GM23338 (cell line): ENCODE results near the gene CPLANE1. TPM values are rescaled to one million over a fixed set of nuclear protein-coding genes. Genes with fewer than 3 reads are reported as not detected.

Experiments used
- ATAC-seq: fragments of 200-7000 bp; cut with Tn5 transposase; 3 replicates; pipeline ENCODE4 v1.9.1; 2020
- DNase-seq: peaks from one replicate; pipeline ENCODE4 v3.0.0-alpha.2; 2015; ENCODE audit warnings: low spot score
- H2AFZ ChIP-seq: fragments of 200-600 bp; sonication (generic); 2 replicates; pipeline ENCODE4 v1.8.0; 2016; ENCODE audit warnings: antibody characterized with exemption, mild to moderate bottlenecking, moderate library complexity
- H3F3A ChIP-seq: fragments of 200-600 bp; sonication (generic); replicated peaks from 2 replicates; pipeline ENCODE4 v1.8.0; 2017; ENCODE audit warnings: antibody characterized with exemption, mixed run types, low read depth
- H3K27ac ChIP-seq: fragments of 200-600 bp; sonication (generic); 2 replicates; pipeline ENCODE4 v1.6.1; 2016; ENCODE audit warnings: low read depth
- H3K27me3 ChIP-seq: fragments of 200-600 bp; sonication (generic); 2 replicates; pipeline ENCODE4 v1.8.0; 2016; ENCODE audit warnings: mild to moderate bottlenecking, mixed run types, moderate library complexity; ENCODE audit not compliant: insufficient read depth
- H3K36me3 ChIP-seq: fragments of 200-600 bp; sonication (generic); 2 replicates; pipeline ENCODE4 v1.8.0; 2016; ENCODE audit warnings: mild to moderate bottlenecking; ENCODE audit not compliant: insufficient read depth
- H3K4me1 ChIP-seq: fragments of 200-600 bp; sonication (generic); 2 replicates; pipeline ENCODE4 v1.8.0; 2016; ENCODE audit warnings: mild to moderate bottlenecking, moderate library complexity; ENCODE audit not compliant: insufficient read depth
- H3K4me2 ChIP-seq: fragments of 200-600 bp; sonication (generic); 2 replicates; pipeline ENCODE4 v1.7.1; 2017; ENCODE audit warnings: mixed run types
- H3K4me3 ChIP-seq: fragments of 200-600 bp; sonication (generic); 2 replicates; pipeline ENCODE4 v1.6.1; 2016; ENCODE audit warnings: mixed run types
- H3K79me2 ChIP-seq: fragments of 200-600 bp; sonication (generic); replicated peaks from 2 replicates; pipeline ENCODE4 v1.8.0; 2017; ENCODE audit warnings: mild to moderate bottlenecking; ENCODE audit not compliant: insufficient read depth
- H3K9me2 ChIP-seq: fragments of 200-600 bp; sonication (generic); 2 replicates; pipeline ENCODE4 v1.8.0; 2017; ENCODE audit not compliant: insufficient read depth
- H4K20me1 ChIP-seq: fragments of 200-600 bp; sonication (generic); replicated peaks from 2 replicates; pipeline ENCODE4 v1.8.0; 2017; ENCODE audit warnings: mild to moderate bottlenecking; ENCODE audit not compliant: insufficient read depth
- H3K27ac Mint-ChIP-seq: 2 replicates; pipeline ENCODE4 v1.8.0; 2020; ENCODE audit warnings: inconsistent platforms, mild to moderate bottlenecking, moderate library complexity, mixed read lengths
- H3K27me3 Mint-ChIP-seq: 3 replicates; pipeline ENCODE4 v1.8.0; 2022; ENCODE audit warnings: low read depth, mild to moderate bottlenecking, moderate library complexity, mixed read lengths, inconsistent platforms; ENCODE audit not compliant: insufficient read depth, poor library complexity
- H3K36me3 Mint-ChIP-seq: 3 replicates; pipeline ENCODE4 v1.8.0; 2021; ENCODE audit warnings: low read depth, mild to moderate bottlenecking, inconsistent platforms, moderate library complexity, mixed read lengths
- H3K4me1 Mint-ChIP-seq: 3 replicates; pipeline ENCODE4 v1.8.0; 2020; ENCODE audit warnings: mild to moderate bottlenecking, inconsistent platforms, mixed read lengths
- H3K4me3 Mint-ChIP-seq: 3 replicates; pipeline ENCODE4 v1.8.0; 2021; ENCODE audit warnings: moderate library complexity, mild to moderate bottlenecking, inconsistent platforms, mixed read lengths
- H3K9me3 Mint-ChIP-seq: 3 replicates; pipeline ENCODE4 v1.8.0; 2020; ENCODE audit warnings: moderate library complexity, mild to moderate bottlenecking, inconsistent platforms, mixed read lengths
- CREB1 ChIP-seq: fragments of 250-450 bp; sonication (Bioruptor Pico); IDR thresholded peaks from 2 replicates; pipeline ENCODE4 v1.5.0; 2020; ENCODE audit warnings: low read depth, mild to moderate bottlenecking, moderate library complexity
- CTCF ChIP-seq, 2 experiments: fragments of 200-600 bp in 1 of 2; sonication (generic) in 1 of 2; conservative IDR thresholded peaks; 2 replicates each; pipeline versions ENCODE4 v1.5.1 to v1.6.1; 2016 to 2017; ENCODE audit warnings: antibody characterized with exemption in 2 of 2, low read depth in 2 of 2, mild to moderate bottlenecking in 2 of 2, moderate library complexity in 1 of 2
- EZH2 ChIP-seq: fragments of 200-600 bp; sonication (generic); IDR thresholded peaks from one replicate; pipeline ENCODE4 v1.8.0; 2017; ENCODE audit warnings: antibody characterized with exemption, mild to moderate bottlenecking, low read depth; ENCODE audit not compliant: unreplicated experiment
- EZH2phosphoT487 ChIP-seq: fragments of 200-600 bp; sonication (generic); IDR thresholded peaks from one replicate; pipeline ENCODE4 v1.8.1; 2018; ENCODE audit warnings: antibody characterized with exemption; ENCODE audit not compliant: unreplicated experiment
- JUNB ChIP-seq: IDR thresholded peaks from one replicate; pipeline ENCODE4 v1.6.1; 2016; ENCODE audit warnings: antibody characterized with exemption; ENCODE audit not compliant: unreplicated experiment
- NANOG ChIP-seq: IDR thresholded peaks from 2 replicates; pipeline ENCODE4 v1.6.1; 2016; ENCODE audit warnings: antibody characterized with exemption, borderline replicate concordance
- POLR2AphosphoS5 ChIP-seq: IDR thresholded peaks from 2 replicates; pipeline ENCODE4 v1.6.1; 2016; ENCODE audit warnings: antibody characterized with exemption, low read depth
- STAT1 ChIP-seq: IDR thresholded peaks from one replicate; pipeline ENCODE4 v1.6.1; 2016; ENCODE audit warnings: antibody characterized with exemption; ENCODE audit not compliant: unreplicated experiment
- ZNF331 ChIP-seq: fragments of 250-450 bp; sonication (Bioruptor Pico); IDR thresholded peaks from 2 replicates; pipeline ENCODE4 v1.5.0; 2020; ENCODE audit warnings: low read depth, mild to moderate bottlenecking, moderate library complexity
- polyA plus RNA-seq: library from polyadenylated mRNA; unstranded; fragments of >200 nt; fragmentation: Nextera tagmentation; extraction: Ambion mirVana; gene quantifications from 2 replicates; pipeline ENCODE4 v1.2.1, GENCODE V29; 2016
- total RNA-seq: library from RNA; depleted of rRNA; stranded (reverse); fragments of >200 nt; shearing (Covaris generic); gene quantifications from 2 replicates; pipeline ENCODE4 v1.2.3, GENCODE V29; 2014
- TF ChIP-seq, protein P1 (sequence below): IDR thresholded peaks from 2 replicates; pipeline ENCODE4 v1.6.1; 2016; ENCODE audit warnings: antibody characterized with exemption
- TF ChIP-seq, protein P2 (sequence below): IDR thresholded peaks from one replicate; pipeline ENCODE4 v1.6.1; 2018; ENCODE audit warnings: antibody characterized with exemption; ENCODE audit not compliant: unreplicated experiment
- TF ChIP-seq, protein P3 (sequence below): fragments of 250-450 bp; sonication (Bioruptor Pico); IDR thresholded peaks from 2 replicates; pipeline ENCODE4 v1.5.0; 2020; ENCODE audit warnings: mild to moderate bottlenecking, moderate library complexity

Gene CPLANE1
- total and polyA plus RNA-seq, 2 experiments from 2014 or later = 5.1 to 8.3 TPM

GRCh38 chr5:37272511-37272910 is 23.3 kb upstream of the CPLANE1 start:
- DNase-seq = peak; percentile 51
- TF ChIP-seq JUNB (no peak), EZH2phosphoT487 (no peak), CREB1 (no peak), ZNF331 (no peak), NANOG (no peak), STAT1 (no peak), EZH2 (no peak), CTCF (conservative IDR thresholded peaks at IDR 0.05; ENCODE audit: low read depth in 2 of 2) (no peak), POLR2AphosphoS5 (no peak)
- TF ChIP-seq, protein P1, sequence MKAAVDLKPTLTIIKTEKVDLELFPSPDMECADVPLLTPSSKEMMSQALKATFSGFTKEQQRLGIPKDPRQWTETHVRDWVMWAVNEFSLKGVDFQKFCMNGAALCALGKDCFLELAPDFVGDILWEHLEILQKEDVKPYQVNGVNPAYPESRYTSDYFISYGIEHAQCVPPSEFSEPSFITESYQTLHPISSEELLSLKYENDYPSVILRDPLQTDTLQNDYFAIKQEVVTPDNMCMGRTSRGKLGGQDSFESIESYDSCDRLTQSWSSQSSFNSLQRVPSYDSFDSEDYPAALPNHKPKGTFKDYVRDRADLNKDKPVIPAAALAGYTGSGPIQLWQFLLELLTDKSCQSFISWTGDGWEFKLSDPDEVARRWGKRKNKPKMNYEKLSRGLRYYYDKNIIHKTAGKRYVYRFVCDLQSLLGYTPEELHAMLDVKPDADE = no peak
- TF ChIP-seq, protein P2, sequence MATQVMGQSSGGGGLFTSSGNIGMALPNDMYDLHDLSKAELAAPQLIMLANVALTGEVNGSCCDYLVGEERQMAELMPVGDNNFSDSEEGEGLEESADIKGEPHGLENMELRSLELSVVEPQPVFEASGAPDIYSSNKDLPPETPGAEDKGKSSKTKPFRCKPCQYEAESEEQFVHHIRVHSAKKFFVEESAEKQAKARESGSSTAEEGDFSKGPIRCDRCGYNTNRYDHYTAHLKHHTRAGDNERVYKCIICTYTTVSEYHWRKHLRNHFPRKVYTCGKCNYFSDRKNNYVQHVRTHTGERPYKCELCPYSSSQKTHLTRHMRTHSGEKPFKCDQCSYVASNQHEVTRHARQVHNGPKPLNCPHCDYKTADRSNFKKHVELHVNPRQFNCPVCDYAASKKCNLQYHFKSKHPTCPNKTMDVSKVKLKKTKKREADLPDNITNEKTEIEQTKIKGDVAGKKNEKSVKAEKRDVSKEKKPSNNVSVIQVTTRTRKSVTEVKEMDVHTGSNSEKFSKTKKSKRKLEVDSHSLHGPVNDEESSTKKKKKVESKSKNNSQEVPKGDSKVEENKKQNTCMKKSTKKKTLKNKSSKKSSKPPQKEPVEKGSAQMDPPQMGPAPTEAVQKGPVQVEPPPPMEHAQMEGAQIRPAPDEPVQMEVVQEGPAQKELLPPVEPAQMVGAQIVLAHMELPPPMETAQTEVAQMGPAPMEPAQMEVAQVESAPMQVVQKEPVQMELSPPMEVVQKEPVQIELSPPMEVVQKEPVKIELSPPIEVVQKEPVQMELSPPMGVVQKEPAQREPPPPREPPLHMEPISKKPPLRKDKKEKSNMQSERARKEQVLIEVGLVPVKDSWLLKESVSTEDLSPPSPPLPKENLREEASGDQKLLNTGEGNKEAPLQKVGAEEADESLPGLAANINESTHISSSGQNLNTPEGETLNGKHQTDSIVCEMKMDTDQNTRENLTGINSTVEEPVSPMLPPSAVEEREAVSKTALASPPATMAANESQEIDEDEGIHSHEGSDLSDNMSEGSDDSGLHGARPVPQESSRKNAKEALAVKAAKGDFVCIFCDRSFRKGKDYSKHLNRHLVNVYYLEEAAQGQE = no peak
- TF ChIP-seq, protein P3, sequence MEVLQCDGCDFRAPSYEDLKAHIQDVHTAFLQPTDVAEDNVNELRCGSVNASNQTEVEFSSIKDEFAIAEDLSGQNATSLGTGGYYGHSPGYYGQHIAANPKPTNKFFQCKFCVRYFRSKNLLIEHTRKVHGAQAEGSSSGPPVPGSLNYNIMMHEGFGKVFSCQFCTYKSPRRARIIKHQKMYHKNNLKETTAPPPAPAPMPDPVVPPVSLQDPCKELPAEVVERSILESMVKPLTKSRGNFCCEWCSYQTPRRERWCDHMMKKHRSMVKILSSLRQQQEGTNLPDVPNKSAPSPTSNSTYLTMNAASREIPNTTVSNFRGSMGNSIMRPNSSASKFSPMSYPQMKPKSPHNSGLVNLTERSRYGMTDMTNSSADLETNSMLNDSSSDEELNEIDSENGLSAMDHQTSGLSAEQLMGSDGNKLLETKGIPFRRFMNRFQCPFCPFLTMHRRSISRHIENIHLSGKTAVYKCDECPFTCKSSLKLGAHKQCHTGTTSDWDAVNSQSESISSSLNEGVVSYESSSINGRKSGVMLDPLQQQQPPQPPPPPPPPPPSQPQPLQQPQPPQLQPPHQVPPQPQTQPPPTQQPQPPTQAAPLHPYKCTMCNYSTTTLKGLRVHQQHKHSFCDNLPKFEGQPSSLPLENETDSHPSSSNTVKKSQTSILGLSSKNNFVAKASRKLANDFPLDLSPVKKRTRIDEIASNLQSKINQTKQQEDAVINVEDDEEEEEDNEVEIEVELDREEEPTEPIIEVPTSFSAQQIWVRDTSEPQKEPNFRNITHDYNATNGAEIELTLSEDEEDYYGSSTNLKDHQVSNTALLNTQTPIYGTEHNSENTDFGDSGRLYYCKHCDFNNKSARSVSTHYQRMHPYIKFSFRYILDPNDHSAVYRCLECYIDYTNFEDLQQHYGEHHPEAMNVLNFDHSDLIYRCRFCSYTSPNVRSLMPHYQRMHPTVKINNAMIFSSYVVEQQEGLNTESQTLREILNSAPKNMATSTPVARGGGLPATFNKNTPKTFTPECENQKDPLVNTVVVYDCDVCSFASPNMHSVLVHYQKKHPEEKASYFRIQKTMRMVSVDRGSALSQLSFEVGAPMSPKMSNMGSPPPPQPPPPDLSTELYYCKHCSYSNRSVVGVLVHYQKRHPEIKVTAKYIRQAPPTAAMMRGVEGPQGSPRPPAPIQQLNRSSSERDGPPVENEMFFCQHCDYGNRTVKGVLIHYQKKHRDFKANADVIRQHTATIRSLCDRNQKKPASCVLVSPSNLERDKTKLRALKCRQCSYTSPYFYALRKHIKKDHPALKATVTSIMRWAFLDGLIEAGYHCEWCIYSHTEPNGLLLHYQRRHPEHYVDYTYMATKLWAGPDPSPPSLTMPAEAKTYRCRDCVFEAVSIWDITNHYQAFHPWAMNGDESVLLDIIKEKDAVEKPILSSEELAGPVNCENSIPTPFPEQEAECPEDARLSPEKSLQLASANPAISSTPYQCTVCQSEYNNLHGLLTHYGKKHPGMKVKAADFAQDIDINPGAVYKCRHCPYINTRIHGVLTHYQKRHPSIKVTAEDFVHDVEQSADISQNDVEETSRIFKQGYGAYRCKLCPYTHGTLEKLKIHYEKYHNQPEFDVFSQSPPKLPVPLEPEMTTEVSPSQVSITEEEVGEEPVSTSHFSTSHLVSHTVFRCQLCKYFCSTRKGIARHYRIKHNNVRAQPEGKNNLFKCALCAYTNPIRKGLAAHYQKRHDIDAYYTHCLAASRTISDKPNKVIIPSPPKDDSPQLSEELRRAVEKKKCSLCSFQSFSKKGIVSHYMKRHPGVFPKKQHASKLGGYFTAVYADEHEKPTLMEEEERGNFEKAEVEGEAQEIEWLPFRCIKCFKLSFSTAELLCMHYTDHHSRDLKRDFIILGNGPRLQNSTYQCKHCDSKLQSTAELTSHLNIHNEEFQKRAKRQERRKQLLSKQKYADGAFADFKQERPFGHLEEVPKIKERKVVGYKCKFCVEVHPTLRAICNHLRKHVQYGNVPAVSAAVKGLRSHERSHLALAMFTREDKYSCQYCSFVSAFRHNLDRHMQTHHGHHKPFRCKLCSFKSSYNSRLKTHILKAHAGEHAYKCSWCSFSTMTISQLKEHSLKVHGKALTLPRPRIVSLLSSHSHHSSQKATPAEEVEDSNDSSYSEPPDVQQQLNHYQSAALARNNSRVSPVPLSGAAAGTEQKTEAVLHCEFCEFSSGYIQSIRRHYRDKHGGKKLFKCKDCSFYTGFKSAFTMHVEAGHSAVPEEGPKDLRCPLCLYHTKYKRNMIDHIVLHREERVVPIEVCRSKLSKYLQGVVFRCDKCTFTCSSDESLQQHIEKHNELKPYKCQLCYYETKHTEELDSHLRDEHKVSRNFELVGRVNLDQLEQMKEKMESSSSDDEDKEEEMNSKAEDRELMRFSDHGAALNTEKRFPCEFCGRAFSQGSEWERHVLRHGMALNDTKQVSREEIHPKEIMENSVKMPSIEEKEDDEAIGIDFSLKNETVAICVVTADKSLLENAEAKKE (CRISPR knock-in tag) = no peak

More at GRCh38 chr5:37272511-37272910, 23.3 kb upstream of the CPLANE1 start:
- Mint-ChIP-seq H3K36me3 (0 out of 3 replicates have a peak, but pooled peaks cover 4% of the 10 kb centered on the region), H3K4me3 (no peak overlapping the region), H3K27me3 (peaks cover 2% of the 10 kb centered on the region), H3K4me1 (no peaks in the 10 kb centered on the region), H3K27ac (no peak overlapping the region), H3K9me3 (peaks cover 21% of the 10 kb centered on the region)
- Histone ChIP-seq H3K9me2 (0 out of 2 replicates have a peak, but pooled peaks cover 4% of the 10 kb centered on the region), H2AFZ (no peak overlapping the region), H3K27ac (no peak overlapping the region), H3K4me1 (no peaks in the 10 kb centered on the region), H3K79me2 (no peaks in the 10 kb centered on the region), H3F3A (no peaks in the 10 kb centered on the region), H4K20me1 (no peaks in the 10 kb centered on the region), H3K4me2 (no peak overlapping the region), H3K4me3 (no peak overlapping the region), H3K27me3 (no peaks in the 10 kb centered on the region), H3K36me3 (no peaks in the 10 kb centered on the region)
- ATAC-seq = peak; percentile 74
